HG03064 (cell line): ENCODE data around the gene ELOVL2.

Experiments used
- ATAC-seq: cut with Tn5 transposase; IDR thresholded peaks from one replicate; pipeline ENCODE4 v1.9.1; 2021; ENCODE audit warnings: low read depth; ENCODE audit not compliant: unreplicated experiment

The ELOVL2 gene

DNA sequence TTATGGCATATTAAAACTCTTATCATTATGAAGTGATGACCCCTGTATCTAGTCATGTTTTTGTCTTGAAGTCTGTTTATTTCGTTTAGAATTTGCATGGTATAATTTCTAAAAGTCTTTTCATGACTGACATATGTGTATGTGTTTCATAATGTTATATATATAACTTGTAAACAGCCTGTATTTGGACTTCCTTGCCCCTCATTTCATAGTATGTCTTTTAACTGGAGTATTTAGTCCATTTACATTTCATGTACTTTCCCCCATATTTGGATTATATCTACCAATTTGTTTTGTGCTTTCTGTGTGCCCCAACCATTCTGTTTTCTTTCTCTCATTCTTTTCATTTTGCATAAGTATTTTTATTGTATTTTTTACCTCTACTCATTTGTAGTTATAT is 98.3 kb downstream of the ELOVL2 start:
- ATAC-seq: no peak

DNA sequence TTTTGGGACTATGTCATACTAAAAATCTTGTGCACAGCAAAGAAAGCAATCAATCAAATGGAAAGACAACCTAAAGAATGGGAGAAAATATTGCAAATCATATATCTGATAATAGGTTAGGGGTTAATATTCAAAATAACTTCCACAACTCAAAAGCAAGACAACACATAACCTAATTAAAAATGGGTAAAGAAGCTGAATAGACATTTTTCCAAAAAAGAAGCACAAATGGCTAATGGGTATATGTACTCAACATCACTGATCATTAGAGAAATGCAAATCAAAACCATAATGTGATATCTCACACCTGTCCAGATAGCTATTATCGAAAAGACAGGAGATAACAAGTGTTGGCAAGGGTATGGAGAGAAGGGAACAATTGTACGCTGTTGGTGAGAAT is 104.3 kb downstream of the ELOVL2 start:
- no peak for ATAC-seq

DNA sequence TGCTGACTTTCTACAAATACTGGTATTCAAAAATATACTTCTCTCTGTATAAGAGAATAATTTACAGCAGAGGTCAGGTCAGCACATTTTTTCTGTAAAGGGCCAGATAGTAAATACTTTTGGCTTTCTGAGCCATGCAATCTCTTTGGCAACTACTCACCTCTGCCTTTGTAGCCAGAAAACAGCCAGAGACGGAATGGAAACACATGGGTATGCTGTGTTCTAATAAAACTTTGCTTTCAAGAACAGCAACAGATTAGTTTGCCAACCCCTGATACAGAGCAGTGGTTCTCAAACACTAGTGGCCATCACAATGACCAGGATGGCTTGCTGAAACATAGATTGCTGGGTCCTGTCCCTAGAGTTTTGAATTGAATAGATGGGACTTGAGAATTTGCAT is 111.0 kb downstream of the ELOVL2 start:
- ATAC-seq: no peak
